HepG2 (cell line): Measurements from ENCODE around the gene RPL31.

Experiments
- ADNP ChIP-seq: sonication (generic); formaldehyde crosslinking; IDR thresholded peaks from 2 replicates; pipeline ENCODE4 v1.4.0; 2020; ENCODE audit warnings: missing genetic modification reagents
- CREB1 ChIP-seq, 2 experiments: fragments of 450-650 bp in 1 of 2; IDR thresholded peaks; 2 replicates each; pipeline ENCODE4 v1.6.1; 2016 to 2017; ENCODE audit warnings: control low read depth in 1 of 2, mild to moderate bottlenecking in 1 of 2, missing compliant biosample characterization in 1 of 2, missing genetic modification characterization in 1 of 2
- CREM ChIP-seq, 2 experiments: sonication (generic) in 1 of 2; formaldehyde crosslinking in 1 of 2; IDR thresholded peaks; 2 replicates each; pipeline versions ENCODE4 v1.4.0 to v1.6.1; 2016 to 2020; ENCODE audit warnings: antibody characterized with exemption in 1 of 2, mild to moderate bottlenecking in 1 of 2, missing genetic modification reagents in 1 of 2
- CTCF ChIP-seq: sonication (generic); formaldehyde crosslinking; IDR thresholded peaks from 2 replicates; pipeline ENCODE4 v1.5.0; 2020; ENCODE audit warnings: mild to moderate bottlenecking, missing genetic modification reagents, moderate library complexity
- DPF2 ChIP-seq: sonication (generic); formaldehyde crosslinking; IDR thresholded peaks from 2 replicates; pipeline ENCODE4 v1.4.0; 2020; ENCODE audit warnings: mild to moderate bottlenecking, low read depth, missing genetic modification reagents, borderline replicate concordance
- JUN ChIP-seq: sonication (generic); formaldehyde crosslinking; IDR thresholded peaks from 2 replicates; pipeline ENCODE4 v1.4.0; 2020; ENCODE audit warnings: mild to moderate bottlenecking, missing genetic modification reagents
- RFX5 ChIP-seq: IDR thresholded peaks from 2 replicates; pipeline ENCODE4 v1.6.1; 2011; ENCODE audit warnings: low read depth, low read length, improper control_type of control experiment
- SETDB1 ChIP-seq: sonication (generic); formaldehyde crosslinking; IDR thresholded peaks from 2 replicates; pipeline ENCODE4 v1.5.1; 2020; ENCODE audit warnings: missing genetic modification reagents, mild to moderate bottlenecking, borderline replicate concordance
- SIN3A ChIP-seq: IDR thresholded peaks from 2 replicates; pipeline ENCODE4 v1.6.1; 2011; ENCODE audit warnings: low read depth, mild to moderate bottlenecking, control low read depth, low read length, borderline replicate concordance
- SMC3 ChIP-seq: IDR thresholded peaks from 2 replicates; pipeline ENCODE4 v1.6.1; 2011; ENCODE audit warnings: low read length, improper control_type of control experiment
- SP1 ChIP-seq, 2 experiments: fragments of 450-650 bp in 1 of 2; sonication (generic) in 1 of 2; formaldehyde crosslinking in 1 of 2; IDR thresholded peaks; 2 replicates each; pipeline versions ENCODE4 v1.4.0 to v1.6.1; 2016 to 2020; ENCODE audit warnings: missing genetic modification reagents in 1 of 2
- ZNF687 ChIP-seq: sonication (generic); formaldehyde crosslinking; IDR thresholded peaks from 2 replicates; pipeline ENCODE4 v1.5.1; 2020; ENCODE audit warnings: mild to moderate bottlenecking, missing genetic modification reagents, moderate library complexity
- TF ChIP-seq, protein P1 (sequence below): sonication (generic); formaldehyde crosslinking; IDR thresholded peaks from 2 replicates; pipeline ENCODE4 v1.5.0; 2020; ENCODE audit warnings: mild to moderate bottlenecking, missing genetic modification reagents
- TF ChIP-seq, protein P2 (sequence below): sonication (generic); formaldehyde crosslinking; conservative IDR thresholded peaks from 2 replicates; pipeline ENCODE4 v1.4.0; 2020; ENCODE audit warnings: missing genetic modification reagents

DNA sequence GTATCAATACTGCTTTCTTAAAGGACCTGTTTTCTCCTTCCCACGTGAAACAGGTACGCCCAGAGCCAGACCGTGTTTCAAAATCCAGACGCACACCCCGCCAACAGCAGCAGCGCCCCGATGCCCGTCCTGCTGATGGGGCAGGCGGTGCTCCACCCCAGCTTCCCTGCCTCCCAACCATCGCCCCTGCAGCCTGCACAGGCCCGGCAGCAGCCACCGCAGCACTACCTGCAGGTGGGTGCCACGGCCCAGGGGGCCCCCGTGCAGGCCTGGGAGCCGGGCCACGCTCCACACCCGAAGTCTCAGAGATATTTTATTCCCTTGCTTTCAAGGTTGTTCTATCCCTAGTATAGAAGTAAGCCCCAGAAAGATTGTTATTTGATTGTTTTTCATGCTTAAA, 8.8 kb upstream of the RPL31 start:
- TF ChIP-seq CREB1 (IDR thresholded peaks at IDR 0.05) (no peak), CREB1 (CRISPR knock-in tag; IDR thresholded peaks at IDR 0.05) (no peak), SIN3A (no peak), SP1 (IDR thresholded peaks at IDR 0.05) (no peak), SP1 (CRISPR knock-in tag; IDR thresholded peaks at IDR 0.05) (no peak), RFX5 (no peak), CTCF (CRISPR knock-in tag) (no peak), SMC3 (no peak), ADNP (CRISPR knock-in tag) (no peak), CREM (IDR thresholded peaks at IDR 0.05) (no peak), CREM (CRISPR knock-in tag; IDR thresholded peaks at IDR 0.05) (no peak), JUN (CRISPR knock-in tag) (no peak), SETDB1 (no peak), DPF2 (no peak), ZNF687 (CRISPR knock-in tag) (no peak)
- TF ChIP-seq, protein P1, sequence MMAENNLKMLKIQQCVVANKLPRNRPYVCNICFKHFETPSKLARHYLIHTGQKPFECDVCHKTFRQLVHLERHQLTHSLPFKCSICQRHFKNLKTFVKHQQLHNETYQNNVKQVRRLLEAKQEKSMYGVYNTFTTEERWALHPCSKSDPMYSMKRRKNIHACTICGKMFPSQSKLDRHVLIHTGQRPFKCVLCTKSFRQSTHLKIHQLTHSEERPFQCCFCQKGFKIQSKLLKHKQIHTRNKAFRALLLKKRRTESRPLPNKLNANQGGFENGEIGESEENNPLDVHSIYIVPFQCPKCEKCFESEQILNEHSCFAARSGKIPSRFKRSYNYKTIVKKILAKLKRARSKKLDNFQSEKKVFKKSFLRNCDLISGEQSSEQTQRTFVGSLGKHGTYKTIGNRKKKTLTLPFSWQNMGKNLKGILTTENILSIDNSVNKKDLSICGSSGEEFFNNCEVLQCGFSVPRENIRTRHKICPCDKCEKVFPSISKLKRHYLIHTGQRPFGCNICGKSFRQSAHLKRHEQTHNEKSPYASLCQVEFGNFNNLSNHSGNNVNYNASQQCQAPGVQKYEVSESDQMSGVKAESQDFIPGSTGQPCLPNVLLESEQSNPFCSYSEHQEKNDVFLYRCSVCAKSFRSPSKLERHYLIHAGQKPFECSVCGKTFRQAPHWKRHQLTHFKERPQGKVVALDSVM: no peak
- TF ChIP-seq, protein P2, sequence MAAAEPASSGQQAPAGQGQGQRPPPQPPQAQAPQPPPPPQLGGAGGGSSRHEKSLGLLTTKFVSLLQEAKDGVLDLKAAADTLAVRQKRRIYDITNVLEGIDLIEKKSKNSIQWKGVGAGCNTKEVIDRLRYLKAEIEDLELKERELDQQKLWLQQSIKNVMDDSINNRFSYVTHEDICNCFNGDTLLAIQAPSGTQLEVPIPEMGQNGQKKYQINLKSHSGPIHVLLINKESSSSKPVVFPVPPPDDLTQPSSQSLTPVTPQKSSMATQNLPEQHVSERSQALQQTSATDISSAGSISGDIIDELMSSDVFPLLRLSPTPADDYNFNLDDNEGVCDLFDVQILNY (CRISPR knock-in tag): no peak
